ENCODE measurements around the gene ZNF556. TPM values are rescaled to one million over a fixed set of nuclear protein-coding genes. Genes with fewer than 3 reads are reported as not detected.

ZNF556 gene
- total RNA-seq, 2 experiments from 2014 or later, result 0.09 TPM; not detected in 1

DNA sequence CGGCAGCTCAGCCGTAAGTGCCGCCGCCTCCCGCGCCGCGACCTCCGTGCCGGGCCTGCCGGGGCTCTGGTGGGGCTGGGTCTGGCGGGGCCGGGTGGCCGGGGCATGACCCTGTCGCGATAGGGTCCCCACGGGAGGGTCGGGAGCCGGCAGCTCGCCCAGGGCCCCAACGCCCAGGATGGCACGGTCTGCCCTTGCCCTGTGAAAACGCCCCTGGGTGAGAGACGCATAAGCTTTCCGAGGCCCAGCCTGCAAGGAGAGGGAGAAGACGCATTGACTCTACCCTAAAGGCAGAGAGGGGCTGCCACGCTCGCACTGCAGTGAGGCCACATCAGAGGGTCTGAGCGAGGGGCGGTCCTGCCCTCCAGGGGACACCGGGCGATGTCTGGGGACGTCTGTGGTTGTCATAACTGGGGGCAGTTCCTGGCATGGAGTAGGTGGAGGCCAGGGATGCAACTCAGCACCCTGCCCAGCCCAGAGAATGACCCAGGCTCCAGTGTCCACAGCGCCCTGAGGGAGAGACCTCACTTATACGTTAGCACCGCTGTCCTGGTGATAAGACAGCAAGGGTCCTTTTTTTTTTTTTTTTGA is 46.9 kb upstream of the ZNF556 start:
- Histone ChIP-seq H3K9me2 (ENCODE audit: insufficient read depth, low read length) (no peaks in the 10 kb centered on the region), H3K27ac (ENCODE audit: low read depth, low read length, poor library complexity, severe bottlenecking) (no peak overlapping the region)
- POLR2A ChIA-PET, result no interaction called here

DNA sequence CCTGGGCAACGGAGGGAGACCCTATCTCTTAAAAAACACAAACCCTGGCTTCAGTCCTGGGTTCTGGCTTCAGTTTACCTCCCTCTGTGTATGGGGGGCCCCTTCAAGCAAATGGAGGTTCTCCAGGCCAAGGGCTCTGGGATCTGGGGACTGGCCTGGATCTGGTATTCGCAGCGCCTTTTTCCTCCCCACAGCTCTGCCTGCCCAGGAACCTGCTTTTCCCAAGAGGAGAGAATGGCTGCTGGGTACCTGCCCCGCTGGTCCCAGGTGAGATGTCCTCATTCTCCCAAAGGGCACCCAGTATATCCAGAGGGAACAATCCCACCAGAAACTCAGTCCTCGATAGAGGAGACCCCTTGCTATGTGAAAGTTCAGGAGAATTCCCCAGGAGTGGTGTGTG is 44.3 kb upstream of the ZNF556 start:
- TF ChIP-seq EZH2phosphoT487 (IDR thresholded peaks at IDR 0.05; ENCODE audit: borderline replicate concordance, low read depth, low read length), result no peak
- TF ChIP-seq, protein P1, sequence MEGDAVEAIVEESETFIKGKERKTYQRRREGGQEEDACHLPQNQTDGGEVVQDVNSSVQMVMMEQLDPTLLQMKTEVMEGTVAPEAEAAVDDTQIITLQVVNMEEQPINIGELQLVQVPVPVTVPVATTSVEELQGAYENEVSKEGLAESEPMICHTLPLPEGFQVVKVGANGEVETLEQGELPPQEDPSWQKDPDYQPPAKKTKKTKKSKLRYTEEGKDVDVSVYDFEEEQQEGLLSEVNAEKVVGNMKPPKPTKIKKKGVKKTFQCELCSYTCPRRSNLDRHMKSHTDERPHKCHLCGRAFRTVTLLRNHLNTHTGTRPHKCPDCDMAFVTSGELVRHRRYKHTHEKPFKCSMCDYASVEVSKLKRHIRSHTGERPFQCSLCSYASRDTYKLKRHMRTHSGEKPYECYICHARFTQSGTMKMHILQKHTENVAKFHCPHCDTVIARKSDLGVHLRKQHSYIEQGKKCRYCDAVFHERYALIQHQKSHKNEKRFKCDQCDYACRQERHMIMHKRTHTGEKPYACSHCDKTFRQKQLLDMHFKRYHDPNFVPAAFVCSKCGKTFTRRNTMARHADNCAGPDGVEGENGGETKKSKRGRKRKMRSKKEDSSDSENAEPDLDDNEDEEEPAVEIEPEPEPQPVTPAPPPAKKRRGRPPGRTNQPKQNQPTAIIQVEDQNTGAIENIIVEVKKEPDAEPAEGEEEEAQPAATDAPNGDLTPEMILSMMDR (conservative IDR thresholded peaks at IDR 0.05; ENCODE audit: low read length), result no peak
- Histone ChIP-seq H3K9me2 (ENCODE audit: insufficient read depth, low read length) (no peaks in the 10 kb centered on the region), H3K27ac (ENCODE audit: low read depth, low read length, poor library complexity, severe bottlenecking) (no peak overlapping the region), H3K36me3 (ENCODE audit: insufficient read depth, low read length) (no peaks in the 10 kb centered on the region), H3K9me3 (ENCODE audit: low read length) (no peaks in the 10 kb centered on the region), H2AFZ (ENCODE audit: low read length) (no peak overlapping the region), H3K4me1 (ENCODE audit: insufficient read depth, low read length, poor library complexity, severe bottlenecking) (peaks cover 4% of the 10 kb centered on the region), H3K79me2 (ENCODE audit: insufficient read depth, low read depth, low read length) (no peaks in the 10 kb centered on the region), H3K4me2 (ENCODE audit: low read length) (no peak overlapping the region), H4K20me1 (ENCODE audit: insufficient read depth, low read length) (no peaks in the 10 kb centered on the region), H3K4me3 (ENCODE audit: low read depth, low read length, poor library complexity, severe bottlenecking) (no peak overlapping the region)
- no peak for DNase-seq (ENCODE audit: low spot score)
- ChIA-PET POLR2A (no interaction called here), CTCF (ENCODE audit: unreplicated experiment) (no interaction called here)
- intact Hi-C loops (cut with micrococcal nuclease; ENCODE audit: unreplicated experiment), result no loop called here
- BruUV-seq (replicated peaks), result no TSS peak

More for the DNA sequence above, 46.9 kb upstream of the ZNF556 start:
- no peaks in the 10 kb centered on the region for H3K9me3 ChIP-seq (ENCODE audit: low read length)
- no peaks in the 10 kb centered on the region for H4K20me1 ChIP-seq (ENCODE audit: insufficient read depth, low read length)
- peak overlapping the region; percentile 89 for H3K4me2 ChIP-seq (ENCODE audit: low read length)
- H3K4me1 ChIP-seq (ENCODE audit: insufficient read depth, low read length, poor library complexity, severe bottlenecking), result peaks cover 4% of the 10 kb centered on the region
- intact Hi-C loops (cut with micrococcal nuclease; ENCODE audit: unreplicated experiment), result no loop called here
- peak overlapping the region; percentile 56; the same call in 1 of the 2 replicates for H2AFZ ChIP-seq (ENCODE audit: low read length)
- no peaks in the 10 kb centered on the region for H3K79me2 ChIP-seq (ENCODE audit: insufficient read depth, low read depth, low read length)
- peak; percentile 23 for DNase-seq (ENCODE audit: low spot score)
- no TSS peak for BruUV-seq (replicated peaks)
- peak overlapping the region; percentile 85 for H3K4me3 ChIP-seq (ENCODE audit: low read depth, low read length, poor library complexity, severe bottlenecking)
- CTCF ChIA-PET (ENCODE audit: unreplicated experiment), result no interaction called here
- TF ChIP-seq, protein P1 (conservative IDR thresholded peaks at IDR 0.05; ENCODE audit: low read length), result no peak
- TF ChIP-seq EZH2phosphoT487 (IDR thresholded peaks at IDR 0.05; ENCODE audit: borderline replicate concordance, low read depth, low read length), result no peak
- no peaks in the 10 kb centered on the region for H3K36me3 ChIP-seq (ENCODE audit: insufficient read depth, low read length)

DNA sequence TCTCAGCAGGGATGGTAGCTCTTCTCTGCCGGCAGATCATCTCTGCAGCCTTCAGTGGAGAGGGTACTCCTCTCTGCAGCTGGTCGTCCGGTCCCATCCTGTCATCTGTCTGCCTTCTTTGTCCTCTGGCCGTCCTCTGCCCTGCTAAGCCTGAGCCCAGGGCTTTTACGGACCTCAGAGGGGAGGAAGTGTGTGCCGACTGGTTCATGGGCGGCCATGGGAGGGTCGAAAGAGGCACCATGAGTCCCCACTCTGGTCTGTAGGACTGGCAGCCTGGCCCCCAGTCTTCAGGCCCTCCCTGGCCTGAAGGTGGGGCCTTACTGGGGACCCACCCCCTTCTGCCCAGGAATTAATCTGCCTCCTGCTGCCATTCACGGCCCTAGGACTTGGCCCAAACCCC is 43.5 kb upstream of the ZNF556 start:
- H3K9me2 ChIP-seq (ENCODE audit: insufficient read depth, low read length), result no peaks in the 10 kb centered on the region
- no peak overlapping the region for H3K4me3 ChIP-seq (ENCODE audit: low read depth, low read length, poor library complexity, severe bottlenecking)
- no peak overlapping the region for H3K4me2 ChIP-seq (ENCODE audit: low read length)
- intact Hi-C loops (cut with micrococcal nuclease; ENCODE audit: unreplicated experiment), result no loop called here
- POLR2A ChIA-PET, result no interaction called here
- H3K79me2 ChIP-seq (ENCODE audit: insufficient read depth, low read depth, low read length), result no peaks in the 10 kb centered on the region
- no peaks in the 10 kb centered on the region for H3K9me3 ChIP-seq (ENCODE audit: low read length)
- no peak overlapping the region for H3K27ac ChIP-seq (ENCODE audit: low read depth, low read length, poor library complexity, severe bottlenecking)
- DNase-seq (ENCODE audit: low spot score), result no peak
- TF ChIP-seq, protein P1 (conservative IDR thresholded peaks at IDR 0.05; ENCODE audit: low read length), result no peak
- no peak for TF ChIP-seq EZH2phosphoT487 (IDR thresholded peaks at IDR 0.05; ENCODE audit: borderline replicate concordance, low read depth, low read length)
- H4K20me1 ChIP-seq (ENCODE audit: insufficient read depth, low read length), result no peaks in the 10 kb centered on the region
- peaks cover 4% of the 10 kb centered on the region for H3K4me1 ChIP-seq (ENCODE audit: insufficient read depth, low read length, poor library complexity, severe bottlenecking)
- no TSS peak for BruUV-seq (replicated peaks)
- H2AFZ ChIP-seq (ENCODE audit: low read length), result no peak overlapping the region
- CTCF ChIA-PET (ENCODE audit: unreplicated experiment), result no interaction called here
- no peaks in the 10 kb centered on the region for H3K36me3 ChIP-seq (ENCODE audit: insufficient read depth, low read length)

Measured in OCI-LY7 (cell line).